HL-60 (cell line): ENCODE results near the gene SYCP2.

ENCODE experiments used
- GABPA ChIP-seq: IDR thresholded peaks from 2 replicates; pipeline ENCODE4 v1.6.1; 2012; ENCODE audit warnings: low read depth
- POLR2AphosphoS5 ChIP-seq: IDR thresholded peaks from 2 replicates; pipeline ENCODE4 v1.6.1; 2012; ENCODE audit warnings: low read depth
- SPI1 ChIP-seq: IDR thresholded peaks from 2 replicates; pipeline ENCODE4 v1.6.1; 2012; ENCODE audit warnings: low read depth, mild to moderate bottlenecking, borderline replicate concordance
- TF ChIP-seq, protein P1 (sequence below): IDR thresholded peaks from one replicate; pipeline ENCODE4 v1.5.1; 2011; ENCODE audit warnings: low read length, control low read depth, inconsistent platforms; ENCODE audit not compliant: insufficient read depth
- TF ChIP-seq, protein P2 (sequence below): IDR thresholded peaks from 2 replicates; pipeline ENCODE4 v1.6.1; 2012; ENCODE audit warnings: low read depth; ENCODE audit not compliant: insufficient replicate concordance

DNA sequence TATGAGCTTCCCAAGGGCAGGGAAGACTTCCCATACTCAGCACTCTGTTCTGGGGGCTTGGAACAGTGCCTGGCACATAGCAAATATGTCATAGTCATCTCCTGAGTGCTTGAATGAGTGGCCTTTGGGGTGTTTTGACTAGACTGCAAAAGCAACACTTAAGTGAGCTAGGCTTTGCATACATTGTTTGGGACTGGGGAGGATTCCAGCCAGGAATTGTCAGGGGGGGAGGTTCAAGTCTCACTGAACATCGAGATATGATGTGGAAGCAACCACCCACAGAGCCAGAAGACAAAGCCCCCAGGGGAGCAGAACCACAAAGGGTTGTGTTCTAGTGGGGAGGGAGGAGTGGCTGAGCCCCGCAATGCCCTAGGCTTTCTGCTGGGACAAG lies 98.4 kb downstream of the SYCP2 start:
- TF ChIP-seq, protein P1, sequence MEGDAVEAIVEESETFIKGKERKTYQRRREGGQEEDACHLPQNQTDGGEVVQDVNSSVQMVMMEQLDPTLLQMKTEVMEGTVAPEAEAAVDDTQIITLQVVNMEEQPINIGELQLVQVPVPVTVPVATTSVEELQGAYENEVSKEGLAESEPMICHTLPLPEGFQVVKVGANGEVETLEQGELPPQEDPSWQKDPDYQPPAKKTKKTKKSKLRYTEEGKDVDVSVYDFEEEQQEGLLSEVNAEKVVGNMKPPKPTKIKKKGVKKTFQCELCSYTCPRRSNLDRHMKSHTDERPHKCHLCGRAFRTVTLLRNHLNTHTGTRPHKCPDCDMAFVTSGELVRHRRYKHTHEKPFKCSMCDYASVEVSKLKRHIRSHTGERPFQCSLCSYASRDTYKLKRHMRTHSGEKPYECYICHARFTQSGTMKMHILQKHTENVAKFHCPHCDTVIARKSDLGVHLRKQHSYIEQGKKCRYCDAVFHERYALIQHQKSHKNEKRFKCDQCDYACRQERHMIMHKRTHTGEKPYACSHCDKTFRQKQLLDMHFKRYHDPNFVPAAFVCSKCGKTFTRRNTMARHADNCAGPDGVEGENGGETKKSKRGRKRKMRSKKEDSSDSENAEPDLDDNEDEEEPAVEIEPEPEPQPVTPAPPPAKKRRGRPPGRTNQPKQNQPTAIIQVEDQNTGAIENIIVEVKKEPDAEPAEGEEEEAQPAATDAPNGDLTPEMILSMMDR: no peak
- no peak for TF ChIP-seq GABPA
- TF ChIP-seq POLR2AphosphoS5: no peak
- TF ChIP-seq, protein P2, sequence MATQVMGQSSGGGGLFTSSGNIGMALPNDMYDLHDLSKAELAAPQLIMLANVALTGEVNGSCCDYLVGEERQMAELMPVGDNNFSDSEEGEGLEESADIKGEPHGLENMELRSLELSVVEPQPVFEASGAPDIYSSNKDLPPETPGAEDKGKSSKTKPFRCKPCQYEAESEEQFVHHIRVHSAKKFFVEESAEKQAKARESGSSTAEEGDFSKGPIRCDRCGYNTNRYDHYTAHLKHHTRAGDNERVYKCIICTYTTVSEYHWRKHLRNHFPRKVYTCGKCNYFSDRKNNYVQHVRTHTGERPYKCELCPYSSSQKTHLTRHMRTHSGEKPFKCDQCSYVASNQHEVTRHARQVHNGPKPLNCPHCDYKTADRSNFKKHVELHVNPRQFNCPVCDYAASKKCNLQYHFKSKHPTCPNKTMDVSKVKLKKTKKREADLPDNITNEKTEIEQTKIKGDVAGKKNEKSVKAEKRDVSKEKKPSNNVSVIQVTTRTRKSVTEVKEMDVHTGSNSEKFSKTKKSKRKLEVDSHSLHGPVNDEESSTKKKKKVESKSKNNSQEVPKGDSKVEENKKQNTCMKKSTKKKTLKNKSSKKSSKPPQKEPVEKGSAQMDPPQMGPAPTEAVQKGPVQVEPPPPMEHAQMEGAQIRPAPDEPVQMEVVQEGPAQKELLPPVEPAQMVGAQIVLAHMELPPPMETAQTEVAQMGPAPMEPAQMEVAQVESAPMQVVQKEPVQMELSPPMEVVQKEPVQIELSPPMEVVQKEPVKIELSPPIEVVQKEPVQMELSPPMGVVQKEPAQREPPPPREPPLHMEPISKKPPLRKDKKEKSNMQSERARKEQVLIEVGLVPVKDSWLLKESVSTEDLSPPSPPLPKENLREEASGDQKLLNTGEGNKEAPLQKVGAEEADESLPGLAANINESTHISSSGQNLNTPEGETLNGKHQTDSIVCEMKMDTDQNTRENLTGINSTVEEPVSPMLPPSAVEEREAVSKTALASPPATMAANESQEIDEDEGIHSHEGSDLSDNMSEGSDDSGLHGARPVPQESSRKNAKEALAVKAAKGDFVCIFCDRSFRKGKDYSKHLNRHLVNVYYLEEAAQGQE: no peak
- no peak for TF ChIP-seq SPI1
